Measurements from ENCODE around the gene KDM5B. TPM values are rescaled to one million over a fixed set of nuclear protein-coding genes. Genes with fewer than 3 reads are reported as not detected.

Gene KDM5B
- total RNA-seq, 1 experiment from 2014 or later = 23.8 TPM

DNA sequence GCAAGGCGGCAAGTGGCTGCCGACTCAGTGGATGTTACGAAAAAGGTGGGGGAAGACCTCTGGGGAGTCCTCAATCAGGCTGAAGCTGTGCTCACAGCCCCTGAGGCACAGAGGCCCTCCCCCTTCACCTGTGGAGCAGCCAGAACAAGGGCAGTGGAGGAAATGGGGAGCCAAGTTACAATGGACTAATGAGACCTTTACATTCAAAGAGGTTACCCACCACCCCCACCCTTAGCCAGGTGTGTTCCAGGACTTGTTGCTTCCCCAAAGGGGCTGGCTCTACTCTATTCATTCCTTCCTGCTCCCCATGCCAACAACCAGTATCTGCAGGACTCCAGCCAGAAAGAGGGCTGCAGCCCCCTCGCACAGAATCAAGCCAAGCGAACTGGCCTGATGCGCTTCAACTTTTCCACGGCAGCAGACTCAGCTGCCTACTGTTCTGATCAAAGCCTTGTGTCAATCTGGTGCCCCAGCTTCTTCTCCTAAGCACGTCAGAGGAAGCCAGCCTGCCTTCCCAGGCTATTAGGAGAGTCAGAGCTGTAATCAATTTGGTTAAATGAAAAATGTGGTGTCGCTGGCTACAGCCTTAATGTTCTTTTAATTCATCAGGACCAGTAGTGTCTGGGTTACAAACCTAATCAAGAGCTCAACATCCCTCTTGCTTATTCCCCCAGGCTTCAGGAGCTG is 96.1 kb downstream of the KDM5B start:
- DNase-seq (ENCODE audit: low spot score) = no peak

DNA sequence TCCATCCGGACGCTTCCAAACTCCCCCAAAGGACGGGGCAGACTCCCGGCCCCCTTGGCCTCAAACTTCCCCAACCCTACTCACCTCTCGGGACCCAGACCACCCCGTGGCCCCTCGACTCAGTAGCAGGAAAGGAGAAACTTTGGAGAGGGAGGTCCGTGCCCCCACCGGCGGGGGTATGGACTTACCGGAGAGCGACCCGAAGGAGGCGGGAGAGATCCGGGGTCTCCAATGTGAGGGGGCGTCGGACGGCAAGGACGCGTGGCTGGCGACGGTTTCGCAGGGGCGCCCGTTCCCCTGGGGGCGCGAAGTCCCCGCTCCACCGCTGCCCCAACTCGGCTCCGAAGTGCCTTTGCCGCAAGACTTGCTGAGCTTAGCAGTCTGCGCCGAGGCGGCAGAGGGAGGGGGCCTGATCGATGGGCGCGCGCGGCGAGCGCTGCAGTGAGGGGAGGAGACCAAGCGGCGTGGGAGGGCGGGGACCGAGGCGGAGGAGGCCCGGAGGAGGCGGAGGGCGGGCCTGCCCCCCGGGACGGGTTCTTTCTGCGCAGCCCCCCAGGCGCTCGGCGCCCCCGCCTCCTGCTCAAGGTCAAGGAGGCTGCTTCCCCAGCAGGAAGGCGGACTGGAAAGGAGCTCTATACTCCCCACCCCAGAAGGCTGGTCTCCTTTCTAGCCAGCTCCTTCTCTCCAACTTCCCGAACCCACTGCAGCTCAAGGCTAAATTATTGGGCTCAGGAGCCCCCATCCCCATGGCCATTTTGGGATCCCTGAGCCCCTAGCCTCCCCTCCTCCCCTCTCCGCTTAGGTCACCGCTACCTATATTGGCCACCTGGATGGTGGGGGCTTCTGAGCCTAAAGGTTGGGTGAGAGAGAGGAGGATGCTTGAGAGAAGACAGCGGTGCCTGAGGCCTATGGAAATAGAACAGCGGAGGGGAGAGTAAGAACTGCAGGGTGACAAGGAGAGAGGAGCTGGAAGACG is 97.9 kb downstream of the KDM5B start, which contains the start of gene SYT2:
SYT2 (minus strand) TSS at position 385 of the 976 bp plus-strand sequence. CDS start 104,682 bp downstream, outside the sequence.
- DNase-seq (ENCODE audit: low spot score) = no peak

DNA sequence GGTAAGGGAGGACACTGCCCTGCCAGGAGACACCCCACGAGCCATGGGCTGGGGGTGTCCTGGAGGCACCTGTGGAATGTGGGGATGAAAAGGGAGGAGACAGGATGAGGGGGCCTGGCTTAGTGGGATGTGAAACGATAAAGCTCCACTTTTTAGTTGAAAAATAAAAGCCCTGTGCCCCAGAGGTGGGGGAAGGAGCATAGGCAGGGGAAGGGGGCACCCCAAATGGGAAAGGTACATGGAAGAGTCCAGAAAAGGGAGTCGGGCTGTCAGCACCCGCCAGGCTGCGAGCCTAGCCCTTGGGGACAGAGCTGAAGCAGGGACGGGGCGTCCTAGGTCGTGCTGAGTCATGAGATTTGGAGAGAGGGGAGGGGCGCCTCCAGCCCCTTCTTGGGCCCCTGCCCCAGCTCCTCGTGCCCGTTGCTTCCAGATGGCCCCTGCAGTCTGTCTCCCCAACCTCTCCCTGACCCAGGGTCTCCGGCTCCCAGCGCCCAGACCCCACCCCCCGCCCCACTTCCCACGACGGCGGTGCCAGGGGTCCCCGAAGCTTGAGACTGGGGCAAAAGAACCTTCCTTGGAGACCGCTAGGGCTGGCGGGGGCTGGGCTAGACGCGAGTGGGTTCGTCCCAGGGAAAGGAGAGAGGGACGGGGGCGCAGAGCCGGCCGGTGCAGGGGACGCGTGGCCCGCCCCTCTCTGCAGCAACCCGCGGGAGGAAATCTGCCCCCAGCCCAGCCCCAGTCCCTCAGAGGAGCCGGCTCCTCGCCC is 98.8 kb downstream of the KDM5B start:
- DNase-seq (ENCODE audit: low spot score) = no peak

DNA sequence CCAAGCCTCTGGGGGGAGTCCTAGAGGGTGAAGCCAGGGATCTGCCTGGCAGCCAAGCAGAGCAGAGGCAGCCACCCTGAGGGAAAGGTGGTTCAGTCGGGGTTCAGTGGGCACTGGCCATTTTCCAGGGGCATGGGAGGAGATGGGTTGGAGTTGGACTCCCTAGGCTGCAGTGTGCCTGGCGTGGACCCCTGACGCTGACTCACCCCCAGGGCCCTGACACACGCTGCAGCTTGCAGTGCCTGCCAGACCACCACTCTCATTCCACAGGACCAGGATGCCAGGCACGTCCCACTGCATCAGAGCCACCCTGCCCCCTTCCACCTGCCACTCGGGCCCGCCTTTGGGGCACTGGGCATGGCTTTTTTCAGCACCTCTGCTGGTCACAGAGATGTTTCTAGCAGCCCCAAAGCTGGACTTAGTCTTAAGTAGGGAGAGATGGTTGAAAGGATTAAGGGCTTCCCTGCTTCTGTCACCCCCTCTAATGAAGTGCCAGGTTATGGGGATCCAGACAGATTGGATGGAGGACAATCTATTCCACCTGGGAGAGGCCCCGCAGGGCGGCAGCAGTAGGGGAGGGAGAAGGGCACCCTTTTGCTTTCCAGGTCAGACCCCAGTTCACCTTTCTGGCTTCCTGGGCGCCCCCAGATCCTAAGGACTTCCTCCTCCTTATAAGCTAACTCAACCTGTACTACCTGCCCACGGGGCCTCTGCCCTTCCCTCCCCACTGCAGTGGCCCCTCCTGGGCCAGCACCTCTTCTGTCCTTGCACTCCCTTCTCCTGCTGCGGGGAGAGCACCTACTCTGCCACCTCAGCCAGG is 99.6 kb downstream of the KDM5B start:
- no peak for DNase-seq (ENCODE audit: low spot score)

DNA sequence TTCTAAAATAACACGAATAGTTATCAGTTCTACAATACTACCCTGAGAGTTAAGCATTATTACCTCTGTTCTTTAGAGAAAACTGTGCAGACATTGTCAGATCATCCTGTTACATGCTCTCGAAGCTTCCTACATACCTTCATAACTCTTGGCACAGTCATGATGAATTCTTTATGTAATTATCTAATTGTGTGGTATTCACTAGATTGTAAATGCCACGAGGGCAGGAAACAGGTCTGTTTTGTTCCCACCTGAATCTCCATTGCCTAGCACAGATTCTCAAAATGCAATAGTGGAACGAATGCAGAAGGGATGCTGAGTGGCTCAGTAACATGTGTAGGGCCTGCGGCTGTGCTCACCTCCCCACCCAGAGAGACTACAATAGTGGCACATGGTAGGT is 101.4 kb downstream of the KDM5B start:
- no peak for DNase-seq (ENCODE audit: low spot score)

DNA sequence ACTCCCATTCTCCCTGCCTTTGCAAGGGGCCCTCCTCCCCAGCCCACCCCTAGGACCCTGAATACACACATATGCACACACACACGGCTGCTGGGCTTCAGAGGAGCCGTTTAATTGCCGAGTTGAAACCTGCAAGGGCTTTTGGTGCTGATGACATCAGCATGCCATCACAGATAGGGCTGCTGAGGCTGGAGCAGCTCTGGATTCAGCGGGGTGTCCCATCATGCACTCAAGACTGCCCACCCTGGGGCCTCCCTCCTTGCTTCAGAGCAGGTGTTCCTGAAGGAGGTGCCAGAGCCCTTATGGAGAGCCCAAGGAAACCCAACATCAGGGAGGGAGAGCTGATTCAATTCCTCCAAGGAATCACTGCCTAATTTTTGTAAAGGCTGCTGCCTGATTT is 103.6 kb downstream of the KDM5B start:
- no peak for DNase-seq (ENCODE audit: low spot score)

DNA sequence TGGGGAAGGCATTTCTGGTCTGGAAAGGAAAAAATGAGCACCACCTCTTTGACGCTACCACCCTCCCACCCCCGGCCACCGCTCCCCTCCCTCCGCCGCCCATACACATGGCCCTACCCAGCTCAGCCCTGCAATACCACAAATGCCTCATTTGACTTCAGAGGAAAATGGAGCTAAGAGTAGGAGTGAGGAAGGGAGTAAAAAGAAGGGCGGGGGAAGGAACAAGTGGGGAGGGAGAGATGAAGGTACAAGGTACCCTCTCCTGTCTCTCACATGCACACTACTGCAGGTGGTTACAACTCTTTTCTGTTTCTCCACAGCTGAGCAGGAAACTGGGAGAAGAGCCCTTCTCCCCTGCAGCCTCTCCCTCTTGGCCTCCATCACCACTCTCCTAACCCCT is 105.0 kb downstream of the KDM5B start:
- DNase-seq (ENCODE audit: low spot score) = no peak

DNA sequence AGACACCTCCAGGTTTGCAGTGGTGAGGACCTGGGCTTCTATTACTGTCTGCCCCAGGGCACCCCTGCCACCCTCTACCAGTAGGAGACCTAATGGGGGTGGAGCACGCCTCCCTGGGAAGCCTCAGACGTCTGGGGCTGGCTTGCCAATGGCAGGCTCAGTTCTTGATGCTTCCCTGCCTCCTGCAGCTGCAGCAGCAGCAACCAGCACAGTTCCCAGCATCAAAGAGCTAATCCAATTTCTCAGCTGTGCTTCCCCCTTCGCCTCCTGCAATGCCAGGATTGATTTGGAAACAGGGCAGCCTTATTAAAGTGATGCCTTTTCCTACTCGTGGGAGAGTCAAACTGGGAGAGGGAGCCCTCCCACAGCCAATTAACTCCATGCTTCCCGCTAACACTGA is 106.1 kb downstream of the KDM5B start:
- no peak for DNase-seq (ENCODE audit: low spot score)

DNA sequence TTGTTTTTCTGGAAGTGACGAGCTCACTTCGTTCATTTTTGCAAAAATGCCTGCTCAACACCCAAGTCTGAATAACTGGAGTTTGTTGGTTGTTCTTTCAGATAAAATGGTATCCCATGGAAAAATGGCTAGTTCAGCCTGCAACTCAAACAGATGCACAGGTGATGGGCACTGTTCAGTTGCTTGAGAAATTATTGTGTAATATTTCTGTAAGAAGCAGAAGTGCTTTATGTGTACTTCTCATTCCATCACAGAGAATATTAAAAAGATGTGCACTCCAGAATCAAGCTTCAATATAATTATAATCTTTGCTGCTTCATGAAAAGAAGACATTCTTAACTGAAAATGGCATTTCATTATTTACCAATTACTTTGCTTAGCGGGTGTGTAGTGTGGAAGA is 107.0 kb downstream of the KDM5B start:
- no peak for DNase-seq (ENCODE audit: low spot score)

DNA sequence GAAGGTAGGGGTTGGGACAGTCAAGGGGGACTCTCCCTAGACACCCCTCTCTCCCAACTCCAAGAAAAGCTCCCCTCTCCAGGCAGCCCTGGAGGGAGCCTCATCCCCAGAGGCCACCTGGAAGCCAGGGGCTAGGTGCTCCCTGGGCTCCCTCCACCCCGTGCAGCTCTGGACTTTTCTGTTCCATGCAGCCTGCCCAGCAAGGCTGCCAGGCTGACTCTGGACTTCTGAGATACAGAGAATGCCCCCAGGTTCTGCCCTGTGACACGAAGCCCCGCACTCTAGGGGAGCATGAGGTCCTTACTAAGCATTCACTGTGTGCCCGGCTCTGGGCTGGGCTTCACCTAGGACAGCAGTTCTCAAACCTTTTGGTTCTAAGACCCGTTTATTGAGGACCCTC is 108.2 kb downstream of the KDM5B start:
- no peak for DNase-seq (ENCODE audit: low spot score)

DNA sequence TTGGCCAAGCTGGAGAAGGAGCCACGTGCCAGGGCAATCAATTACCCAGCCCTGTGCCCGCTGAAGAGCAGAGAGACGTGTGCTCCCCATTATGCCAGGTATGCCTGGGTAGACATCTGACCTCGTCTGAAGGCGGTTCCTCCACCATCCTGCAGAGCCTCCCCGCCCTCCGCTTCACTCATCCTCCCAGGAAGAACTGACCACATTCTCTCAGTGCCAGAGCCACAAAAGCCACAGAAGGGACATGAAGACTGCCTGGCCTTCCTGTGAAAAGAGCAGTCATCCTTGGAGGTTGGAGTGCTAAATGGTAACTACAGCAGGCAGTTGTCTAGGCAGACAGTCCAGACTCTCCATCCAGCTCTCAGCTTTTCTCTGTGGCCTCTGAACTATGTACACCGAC is 109.9 kb downstream of the KDM5B start:
- DNase-seq (ENCODE audit: low spot score) = no peak

DNA sequence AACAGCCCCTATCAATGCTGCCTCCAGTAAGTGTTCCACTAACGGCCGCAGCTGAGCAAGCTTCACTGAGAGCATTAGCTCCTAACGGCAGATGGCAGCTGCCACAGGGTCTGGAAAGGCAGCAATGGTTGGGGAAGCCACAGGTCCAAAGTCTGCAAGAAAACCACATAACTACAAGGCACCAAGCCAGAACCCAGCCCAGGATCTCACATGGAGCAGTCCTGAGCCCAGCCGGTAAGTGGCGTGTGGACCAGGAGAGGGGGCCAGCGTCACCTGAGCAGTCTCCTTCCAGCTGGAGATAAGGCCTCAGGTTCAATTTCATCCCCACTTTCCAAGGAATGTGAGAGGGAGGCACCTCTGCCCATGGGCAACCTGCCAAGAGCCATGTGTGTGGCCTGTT is 111.2 kb downstream of the KDM5B start:
- peak; percentile 54 for DNase-seq (ENCODE audit: low spot score)

DNA sequence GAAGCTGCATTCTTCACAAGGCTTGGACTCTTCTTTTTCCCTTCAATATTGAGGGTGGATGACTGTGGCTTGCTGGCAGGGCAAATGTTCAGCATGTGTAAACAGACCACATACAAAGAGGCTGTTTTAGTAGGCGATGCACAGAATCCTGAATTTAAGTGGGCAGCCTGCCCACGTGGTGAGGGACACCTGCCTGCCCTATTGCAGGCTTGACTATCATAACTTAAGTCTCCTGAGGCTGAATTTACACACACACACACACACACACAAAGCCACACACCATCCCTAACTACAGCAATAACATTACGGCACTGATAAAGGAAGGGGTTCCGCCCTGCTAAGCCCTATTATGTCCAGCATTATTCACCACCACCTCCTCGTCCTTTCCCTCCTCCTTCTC is 113.9 kb downstream of the KDM5B start:
- DNase-seq (ENCODE audit: low spot score) = no peak

DNA sequence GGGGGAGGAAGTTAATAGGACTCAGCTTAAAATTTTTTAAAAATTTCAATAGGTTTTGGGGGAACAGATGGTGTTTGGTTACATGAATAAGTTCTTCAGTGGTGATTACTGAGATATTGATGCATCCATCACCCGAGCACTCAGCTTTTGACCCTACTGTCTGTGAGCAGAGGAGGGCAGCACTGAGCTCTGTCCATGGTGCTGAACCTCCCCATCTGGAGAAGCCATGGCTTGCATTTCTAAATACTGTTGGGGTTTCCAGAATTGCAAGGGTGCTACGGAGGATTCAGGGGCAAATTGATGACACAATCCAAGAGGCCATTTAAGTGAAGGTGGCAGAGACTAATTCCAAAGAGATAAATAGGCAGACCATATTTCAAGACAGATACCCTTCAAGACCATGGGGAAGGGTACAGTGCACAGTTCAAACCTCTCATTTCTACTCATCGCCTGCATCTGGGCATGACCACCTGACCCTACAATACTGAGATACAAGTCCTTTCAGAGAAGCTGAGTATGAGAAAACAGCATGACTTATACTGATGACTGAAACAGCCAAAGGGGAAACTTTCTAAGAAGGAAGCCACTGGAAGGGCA is 115.2 kb downstream of the KDM5B start:
- peak; percentile 73 for DNase-seq (ENCODE audit: low spot score)

DNA sequence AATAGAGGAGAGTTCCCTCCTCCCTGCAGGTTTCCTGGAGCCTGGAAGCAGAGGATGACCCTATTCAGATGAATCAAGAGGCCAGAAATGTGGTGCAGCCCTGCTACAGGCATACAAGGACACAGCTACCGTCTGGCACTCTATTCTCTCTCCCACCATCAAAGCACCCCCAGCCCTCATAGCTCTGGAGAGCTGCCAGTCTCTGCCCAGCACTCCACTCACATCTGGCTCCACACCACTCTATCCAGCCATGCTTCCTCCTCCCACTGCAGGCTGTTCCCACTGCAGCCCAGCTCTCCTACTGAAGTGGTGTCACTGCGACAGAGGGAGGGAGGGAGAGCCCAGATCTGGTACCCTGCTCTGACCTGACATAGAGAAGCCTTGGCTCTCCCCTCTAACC is 116.4 kb downstream of the KDM5B start:
- no peak for DNase-seq (ENCODE audit: low spot score)

DNA sequence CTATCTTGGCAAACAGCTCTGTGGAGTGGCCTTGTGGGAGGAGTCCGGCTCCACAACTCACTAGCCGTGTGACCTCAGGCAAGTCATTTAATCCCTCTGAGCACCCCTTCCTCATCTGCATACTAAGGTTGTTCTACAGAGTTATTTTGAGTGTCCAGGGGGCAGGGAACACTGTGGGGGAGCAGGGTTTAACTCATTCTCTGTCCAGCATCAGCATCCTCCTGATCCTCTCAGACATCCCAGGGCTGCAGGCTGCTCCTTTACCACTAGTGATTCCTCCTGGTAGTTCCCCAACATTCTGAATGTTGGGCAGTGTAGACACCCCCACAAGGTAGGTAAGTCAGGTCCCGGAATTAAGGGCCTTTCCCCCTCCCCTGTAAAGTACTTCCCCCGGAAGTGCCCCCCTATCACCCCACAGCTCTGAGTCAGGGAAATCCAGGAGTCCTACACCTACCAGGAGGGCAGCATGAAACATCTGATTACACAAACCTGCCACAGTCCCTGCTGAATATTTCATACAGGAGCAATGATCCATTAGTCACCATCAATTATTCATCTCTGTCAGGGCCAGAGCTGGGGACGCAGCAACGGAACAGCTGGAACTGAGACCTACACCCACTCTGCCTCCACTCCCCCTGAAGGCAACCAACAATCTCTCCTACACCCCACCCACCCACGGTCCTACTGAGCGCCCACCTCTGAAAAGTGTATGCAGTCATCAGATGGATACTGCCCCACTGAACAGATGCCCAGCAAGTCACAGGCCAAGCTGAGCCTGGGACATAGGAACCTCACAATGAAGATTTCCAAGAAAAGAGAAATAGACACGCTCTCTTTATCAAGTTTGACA is 118.5 kb downstream of the KDM5B start:
- DNase-seq (ENCODE audit: low spot score) = no peak

DNA sequence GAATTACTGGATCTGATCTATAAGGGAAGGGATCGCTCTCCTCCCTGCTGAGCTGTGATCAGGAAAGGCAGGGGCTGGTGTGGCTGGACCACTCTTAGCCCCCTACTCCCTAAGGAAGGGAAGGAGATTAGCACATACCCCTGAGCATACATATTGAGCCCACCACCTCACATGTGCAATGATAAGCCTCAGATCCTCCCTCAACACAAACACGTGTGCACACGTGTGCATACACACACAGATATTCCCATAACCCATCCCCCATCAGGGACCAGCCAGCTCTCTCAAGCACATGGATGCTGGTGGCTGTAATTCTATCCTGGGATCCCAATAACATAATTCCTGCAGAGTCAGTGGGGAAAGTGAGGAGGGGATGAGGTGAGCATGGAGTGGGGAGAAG is 119.1 kb downstream of the KDM5B start:
- no peak for DNase-seq (ENCODE audit: low spot score)

DNA sequence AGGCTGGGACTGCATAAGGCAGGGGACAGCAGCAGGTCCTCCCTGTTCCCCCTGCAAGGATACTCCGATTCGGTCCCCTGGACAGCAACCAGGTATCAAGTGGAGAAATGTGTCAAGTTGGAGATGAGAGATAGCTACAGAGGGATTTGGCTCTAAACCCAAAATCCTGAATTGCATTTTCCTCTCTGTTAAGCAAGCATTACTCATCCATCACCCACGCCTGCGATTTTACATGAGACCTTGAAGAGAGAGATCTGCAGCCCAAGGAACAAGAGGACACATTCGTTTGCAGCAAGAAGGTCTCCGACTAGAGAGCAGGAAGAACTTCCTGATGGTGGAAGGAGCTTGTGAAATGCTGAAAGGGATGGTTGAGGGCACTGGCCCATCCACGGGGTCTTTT is 119.8 kb downstream of the KDM5B start:
- DNase-seq (ENCODE audit: low spot score) = no peak

DNA sequence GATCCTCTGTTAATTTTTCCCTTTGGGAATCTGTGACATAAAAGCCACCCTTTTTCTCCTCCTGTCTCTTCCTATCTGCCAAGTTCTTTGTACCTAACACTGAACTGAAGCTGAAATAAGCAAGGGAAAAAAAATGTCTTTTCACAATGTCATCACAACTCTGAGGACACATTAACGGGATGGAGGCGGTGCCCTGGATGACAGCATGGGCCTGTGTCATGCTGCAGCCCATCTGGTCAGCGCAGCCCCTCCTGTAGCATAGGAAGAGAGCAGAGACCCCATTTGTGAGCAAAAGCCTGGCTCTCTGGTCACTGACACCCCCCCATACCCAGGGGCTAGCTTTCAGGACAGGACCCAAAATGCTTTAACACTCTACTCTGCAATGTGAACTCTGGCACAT is 120.4 kb downstream of the KDM5B start:
- DNase-seq (ENCODE audit: low spot score) = no peak

DNA sequence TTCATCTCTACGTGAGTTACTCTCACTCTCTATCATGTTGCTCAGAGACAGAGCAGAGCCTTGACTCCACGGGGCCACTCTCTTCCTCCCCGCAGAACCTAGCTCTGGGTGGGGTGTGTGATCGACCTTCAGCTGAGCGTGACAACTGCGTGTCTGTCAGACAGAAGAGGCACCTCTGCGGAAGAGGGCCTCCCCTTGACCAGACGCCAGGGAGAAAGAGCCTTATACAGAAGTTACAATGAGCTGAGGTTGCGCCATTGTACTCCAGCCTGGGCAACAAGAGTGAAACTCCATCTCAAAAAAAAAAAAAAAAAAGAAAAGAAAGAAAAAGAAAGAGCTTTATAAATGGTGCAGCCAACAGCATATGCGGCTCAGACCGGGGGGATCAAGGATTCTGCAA is 120.9 kb downstream of the KDM5B start:
- no peak for DNase-seq (ENCODE audit: low spot score)

Data from HT-29 (cell line).